Hippocampal formation (tissue), 2 donors: ENCODE data around the gene MAML3.

Source experiments
- DNase-seq, 2 donors: peaks; one replicate each; lab custom pipeline; 2025; lab: John Stamatoyannopoulos, UW

MAML3 gene

DNA sequence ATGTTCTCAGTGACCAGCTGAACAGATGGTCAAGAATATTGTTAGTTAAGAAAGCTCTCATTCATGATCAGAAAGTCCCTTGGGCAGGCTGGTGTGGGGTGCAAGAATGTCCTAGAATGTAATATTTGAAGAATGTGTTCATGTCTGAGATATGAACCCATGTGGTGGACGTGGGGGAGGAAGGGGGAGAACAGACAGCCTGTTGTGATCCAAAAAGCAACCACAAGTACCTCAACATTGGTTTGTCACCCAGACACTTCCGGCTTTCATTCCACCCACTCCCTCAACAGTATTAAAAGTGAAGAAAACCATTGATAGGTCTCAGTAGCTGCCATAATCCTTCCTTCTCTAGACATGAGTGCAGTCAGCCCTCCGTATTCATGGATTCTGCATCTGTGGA is 82.2 kb downstream of the MAML3 start:
- no peak for DNase-seq

DNA sequence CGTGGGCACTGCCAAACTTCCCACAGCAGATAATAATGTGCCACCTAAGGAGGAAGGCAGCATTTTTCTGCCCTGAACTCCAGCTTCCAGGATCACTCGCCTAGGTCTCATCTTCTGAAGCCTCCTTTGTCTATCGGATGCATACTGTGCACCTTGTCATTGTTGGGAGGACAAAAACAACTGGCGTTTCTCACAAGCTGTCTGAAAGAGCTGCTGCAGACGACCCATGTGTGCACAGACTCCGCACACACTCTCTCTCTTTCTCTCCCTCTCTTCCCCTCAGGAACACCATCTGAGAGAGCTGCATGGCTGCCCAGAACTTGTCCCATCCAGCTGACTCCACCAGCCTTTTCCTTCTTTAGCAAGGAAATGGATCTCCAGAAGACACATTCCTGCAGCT is 83.0 kb downstream of the MAML3 start:
- DNase-seq, result no peak

DNA sequence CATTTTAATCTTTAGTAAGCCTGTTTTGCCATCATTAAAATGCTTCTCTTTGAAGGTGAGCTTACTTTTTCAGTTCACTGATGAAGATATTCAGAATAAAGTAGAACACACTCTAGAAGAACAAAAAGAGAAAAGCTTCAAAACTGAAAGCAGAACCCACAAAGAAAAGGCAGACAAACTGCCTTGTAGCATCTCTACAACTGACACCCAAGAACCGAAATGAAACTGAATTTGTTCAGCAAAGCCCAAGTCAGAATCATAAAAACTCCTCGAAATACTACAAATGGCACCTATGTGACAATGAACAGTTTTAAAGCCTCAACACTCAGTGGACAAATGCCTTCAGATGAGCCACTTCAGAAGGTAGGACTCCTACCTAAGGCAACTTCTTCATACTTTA is 83.6 kb downstream of the MAML3 start:
- DNase-seq, result no peak

DNA sequence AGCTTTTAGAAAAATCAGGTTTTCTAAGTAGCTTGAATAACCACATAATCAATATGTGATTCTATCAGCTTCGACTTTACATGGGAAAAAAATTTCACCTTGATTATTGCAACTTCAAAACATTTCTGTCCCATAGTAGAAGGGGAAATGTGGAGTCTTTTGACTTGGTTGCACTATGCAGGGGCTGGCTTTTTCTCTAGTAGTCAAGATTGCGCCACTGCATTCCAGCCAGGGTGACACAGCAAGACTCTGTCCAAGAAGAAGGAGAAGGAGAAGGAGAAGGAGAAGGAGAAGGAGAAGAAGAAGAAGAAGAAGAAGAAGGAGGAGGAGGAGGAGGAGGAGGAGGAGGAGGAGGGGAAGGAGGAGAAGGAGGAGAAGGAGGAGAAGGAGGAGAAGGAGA is 84.9 kb downstream of the MAML3 start:
- no peak for DNase-seq

DNA sequence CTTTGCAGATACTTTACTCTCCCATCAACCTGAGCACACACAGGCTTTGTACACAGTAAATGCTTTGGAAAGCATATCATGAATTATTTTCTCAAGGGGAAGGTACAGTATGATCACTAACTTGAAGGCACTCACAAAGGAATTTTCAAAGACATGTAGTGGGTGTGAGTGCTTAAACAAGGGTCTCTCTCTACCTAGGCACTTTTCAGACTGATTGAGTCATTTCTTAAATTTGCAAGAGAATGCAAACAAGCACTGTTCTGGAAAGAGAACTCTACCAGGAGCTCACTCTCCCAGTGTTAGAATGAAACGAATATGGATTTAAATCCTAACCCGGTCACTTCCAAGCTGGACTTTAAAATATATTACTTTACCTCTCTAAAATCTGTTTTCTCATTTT is 85.7 kb downstream of the MAML3 start:
- no peak for DNase-seq

DNA sequence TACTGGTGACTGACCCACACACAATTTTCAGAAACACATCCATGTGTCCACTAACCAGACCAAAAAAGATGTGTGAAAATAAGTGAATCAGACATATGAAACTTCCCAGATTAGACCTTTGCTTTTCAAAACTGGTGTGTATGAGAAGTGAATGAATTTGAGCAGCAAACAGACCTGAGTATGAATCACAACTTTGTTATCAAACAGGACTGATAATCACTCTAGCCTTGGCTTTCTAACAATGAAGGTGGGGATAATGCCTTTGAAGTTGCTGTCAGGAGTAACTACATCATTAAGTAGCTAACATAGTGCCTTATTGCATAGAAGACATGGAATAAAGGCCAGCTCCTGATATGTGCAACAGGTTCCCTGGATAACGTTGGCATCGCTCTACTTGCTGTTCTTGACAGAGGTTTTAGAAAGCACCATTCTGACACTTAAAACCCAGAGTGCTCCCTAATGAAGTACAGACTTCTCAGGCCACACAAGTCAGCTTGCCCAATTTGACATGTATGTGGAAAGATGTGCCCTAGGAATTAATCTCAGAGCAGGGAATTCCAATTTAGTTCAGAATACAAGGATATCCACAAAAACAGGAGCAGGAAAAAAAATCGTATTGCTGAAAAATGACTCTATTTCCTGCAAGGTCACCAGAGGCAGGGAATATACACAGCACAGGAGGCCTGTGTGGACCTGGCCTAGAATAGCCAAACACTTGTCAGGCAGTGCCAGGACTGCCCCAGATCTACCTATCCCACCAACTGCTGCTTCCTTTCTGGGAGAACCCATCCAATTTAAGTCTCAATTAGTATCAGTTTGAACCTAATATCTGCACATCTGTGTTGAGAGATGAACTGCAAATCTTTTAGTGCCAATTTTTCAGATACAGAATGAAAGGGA is 87.7 kb downstream of the MAML3 start:
- no peak for DNase-seq

DNA sequence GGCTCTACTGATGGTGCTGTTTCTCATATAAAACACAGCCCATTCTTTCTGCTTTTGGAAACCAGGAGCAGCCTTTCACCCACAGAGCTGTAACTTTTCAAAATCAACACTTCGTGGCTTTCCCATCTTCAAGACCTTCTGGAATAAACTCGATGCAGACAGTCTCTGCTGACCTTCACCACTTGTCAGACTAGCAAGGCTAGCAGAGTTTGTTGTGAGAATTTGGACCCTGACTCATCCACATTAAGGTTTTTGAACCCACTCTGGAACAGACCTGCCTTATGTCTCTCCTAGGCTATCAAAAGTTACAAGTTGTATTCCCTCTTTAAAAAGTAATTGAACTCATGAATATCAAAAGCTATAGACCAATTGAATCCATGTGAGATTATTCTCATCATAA is 88.6 kb downstream of the MAML3 start:
- DNase-seq, result no peak

DNA sequence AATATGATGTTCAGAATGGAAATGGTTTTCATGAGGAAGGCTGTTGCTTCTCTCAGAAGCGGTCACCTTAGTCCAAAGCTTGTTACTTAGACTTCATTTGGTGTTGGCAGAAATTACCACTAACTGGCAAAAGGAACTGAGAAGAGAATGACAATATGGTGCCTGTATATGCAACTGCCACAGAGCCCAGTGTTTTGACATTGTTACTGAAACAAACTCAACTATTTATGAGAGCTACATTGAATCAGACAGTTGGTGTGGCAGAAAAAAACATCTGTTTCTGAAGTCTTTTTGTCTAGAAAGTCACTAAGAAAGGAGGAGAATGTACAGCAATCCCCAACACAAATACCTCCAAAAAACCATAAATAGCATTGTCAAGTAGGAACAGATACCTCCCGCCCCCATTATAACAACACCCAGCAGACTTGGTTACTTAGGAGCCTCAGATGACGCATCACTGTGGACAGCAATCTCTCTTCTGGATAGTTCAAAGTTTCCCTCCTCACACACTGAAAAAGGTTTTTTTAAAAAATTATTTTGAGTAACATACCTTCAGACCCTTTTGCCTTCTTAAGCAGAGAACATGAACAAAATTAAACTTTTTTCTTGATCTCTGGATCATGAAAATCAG is 92.2 kb downstream of the MAML3 start:
- no peak for DNase-seq

DNA sequence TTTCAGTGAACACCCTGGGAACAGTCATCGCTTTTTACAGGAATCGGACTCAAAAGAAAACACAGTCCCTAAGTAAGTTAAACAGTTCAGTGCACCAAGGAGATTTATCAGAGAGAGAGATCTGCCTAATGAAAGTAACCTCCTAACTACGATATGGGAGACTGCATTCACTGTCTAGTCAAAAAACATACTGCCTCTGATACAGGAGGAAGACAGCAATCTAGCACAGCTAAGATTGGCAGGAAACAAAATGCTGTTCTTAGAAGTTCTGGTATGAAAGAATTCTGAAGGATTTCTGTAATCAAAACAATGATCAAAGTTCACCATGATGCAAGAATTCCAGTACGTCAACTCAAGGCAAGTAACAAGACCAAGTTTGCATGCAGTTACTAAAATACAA is 92.8 kb downstream of the MAML3 start:
- DNase-seq, result no peak

DNA sequence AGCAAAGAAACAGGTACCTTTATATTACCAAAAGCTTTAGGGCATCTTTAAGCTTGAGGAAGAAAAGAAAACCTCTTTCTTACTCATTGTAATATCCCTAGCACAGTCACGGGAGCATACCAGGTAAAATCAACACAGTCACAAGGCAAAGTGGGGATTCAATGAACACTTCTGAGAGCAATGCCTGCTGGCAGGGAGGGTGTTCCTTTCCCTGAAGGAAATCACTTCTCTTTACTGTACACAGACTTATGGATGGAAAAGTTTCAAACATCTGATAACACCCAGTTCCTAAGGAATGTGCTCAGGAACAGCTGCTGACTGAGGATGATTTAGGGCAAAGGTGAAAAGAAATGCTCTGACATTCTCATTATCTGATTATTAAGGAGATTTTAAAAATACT is 94.8 kb downstream of the MAML3 start:
- DNase-seq, result no peak

DNA sequence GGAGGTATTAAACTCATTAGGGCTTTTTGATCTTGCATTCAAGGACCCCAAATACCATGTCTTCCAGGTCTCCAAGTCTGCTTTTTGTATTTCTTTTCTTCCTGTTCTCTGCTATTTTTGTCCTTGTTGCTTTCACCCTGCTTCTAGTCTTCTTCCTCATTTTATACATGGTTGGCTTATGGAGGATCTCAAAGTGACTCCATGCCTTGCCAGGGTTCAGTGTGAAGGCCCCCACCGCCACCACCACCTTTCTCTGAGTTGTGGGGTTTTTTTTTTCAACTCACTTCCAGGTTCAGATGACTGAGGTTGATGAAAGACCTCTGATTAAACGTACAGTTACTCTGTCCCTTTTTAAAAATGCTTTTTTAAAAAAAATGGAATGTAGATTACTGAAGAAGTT is 96.3 kb downstream of the MAML3 start:
- DNase-seq, result no peak

DNA sequence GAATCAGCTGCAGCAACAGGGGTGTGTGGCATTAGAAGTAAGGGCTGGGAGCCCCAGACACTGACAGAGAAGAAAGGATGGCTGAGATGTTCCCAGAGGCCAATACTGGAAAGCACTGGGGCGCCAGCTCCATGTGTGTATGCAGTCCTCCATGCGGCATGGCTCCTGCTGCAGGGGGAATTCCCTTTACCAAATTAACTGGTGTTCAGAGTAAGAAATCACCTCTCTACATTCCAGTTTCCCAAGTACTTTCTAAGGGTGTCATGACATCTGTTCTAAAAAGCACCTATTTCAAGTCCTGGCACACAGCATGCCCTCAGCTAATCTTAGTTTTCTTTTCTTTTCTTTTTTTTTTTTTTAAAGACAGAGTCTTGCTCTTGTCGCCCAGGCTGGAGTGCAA is 98.0 kb downstream of the MAML3 start:
- DNase-seq, result no peak

DNA sequence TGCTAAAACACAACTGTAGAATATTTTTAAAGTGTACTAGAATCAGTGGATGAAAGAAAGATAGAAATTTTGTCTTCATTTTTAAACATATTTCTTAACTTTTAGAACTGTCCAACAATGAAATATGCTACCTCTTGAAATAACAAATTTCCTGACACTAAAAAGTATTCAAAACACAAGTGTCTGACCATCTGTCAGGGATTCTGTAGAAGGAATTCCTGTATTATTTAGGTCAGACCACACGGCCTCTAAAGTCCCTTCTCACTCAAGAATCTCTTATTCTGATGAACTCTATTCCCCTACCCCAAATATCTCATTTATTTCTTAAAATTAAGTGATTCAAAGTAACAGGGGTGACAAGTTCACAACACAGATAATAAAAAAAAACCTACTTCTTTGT is 99.1 kb downstream of the MAML3 start:
- no peak for DNase-seq

DNA sequence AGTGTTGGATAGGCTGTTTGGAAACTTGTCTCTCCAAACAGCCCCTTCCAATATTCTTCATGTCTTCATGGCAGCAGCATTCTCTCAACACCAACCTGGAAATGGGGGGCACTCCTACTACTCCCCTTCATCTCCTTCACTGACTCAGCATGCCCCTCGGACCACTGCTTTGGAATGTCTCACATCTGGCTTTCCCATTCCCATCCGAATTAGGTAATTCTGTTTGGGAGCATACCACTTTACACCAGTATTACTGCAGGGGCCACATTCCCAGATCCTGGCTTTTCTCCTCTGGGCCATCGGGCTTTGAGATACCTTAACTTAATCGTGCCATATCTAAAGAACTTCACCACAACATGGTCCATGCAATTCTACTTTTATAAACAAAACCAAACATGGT is 100.8 kb downstream of the MAML3 start:
- DNase-seq, result no peak

DNA sequence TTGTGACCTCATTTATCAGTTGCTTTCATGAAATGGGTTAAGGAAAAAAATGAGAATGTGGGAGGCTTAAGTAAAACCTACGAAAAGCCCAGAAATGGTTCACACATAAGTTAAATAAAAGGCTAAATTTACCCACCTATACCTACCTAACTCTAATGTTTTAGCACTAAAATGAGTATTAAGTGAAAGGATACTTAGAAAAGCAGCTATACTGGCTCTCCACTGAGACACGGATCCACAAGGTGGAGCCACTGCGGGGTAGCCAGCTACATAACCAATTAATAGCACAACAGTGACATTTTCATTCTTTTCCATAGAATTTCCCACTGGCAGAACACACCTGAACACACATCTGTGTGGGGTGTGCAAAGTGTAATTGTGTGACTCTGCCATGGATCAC is 101.9 kb downstream of the MAML3 start:
- no peak for DNase-seq

DNA sequence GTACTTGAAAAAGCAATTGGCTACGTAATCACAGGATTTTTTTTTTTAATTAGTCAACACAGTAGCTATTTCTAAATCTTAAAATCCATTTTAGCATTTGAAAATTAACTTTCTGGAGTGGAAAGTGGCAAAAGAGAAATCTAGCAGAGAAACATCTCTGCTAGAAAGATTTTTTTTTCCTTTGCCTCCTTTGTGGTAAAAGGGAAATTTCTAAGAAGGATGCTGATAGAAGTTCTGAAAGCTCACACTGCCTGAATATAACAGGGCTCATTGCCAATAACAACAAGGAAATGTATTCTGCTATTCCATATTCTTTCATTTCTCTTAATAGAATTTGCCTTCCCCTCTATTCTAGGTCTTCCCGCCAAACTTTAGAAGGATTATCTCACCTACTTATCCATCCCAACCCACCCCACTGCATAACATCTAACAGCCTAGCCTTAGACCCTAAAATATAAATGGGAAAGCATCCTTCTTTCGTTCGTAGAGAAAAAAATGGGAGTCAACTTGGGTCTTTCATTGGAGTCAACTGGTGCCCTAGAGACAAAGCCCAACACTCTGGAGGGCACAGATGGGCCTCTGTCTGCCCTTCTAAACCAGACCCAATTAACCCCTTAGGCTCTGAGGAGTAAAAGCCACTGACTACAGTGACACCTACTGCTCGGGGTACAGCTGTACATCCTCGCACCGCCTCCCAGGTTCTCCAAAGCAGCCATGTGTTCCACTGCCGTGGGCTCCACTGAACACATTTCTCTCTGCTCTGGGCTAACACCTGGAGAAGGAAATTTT is 103.9 kb downstream of the MAML3 start:
- no peak for DNase-seq

DNA sequence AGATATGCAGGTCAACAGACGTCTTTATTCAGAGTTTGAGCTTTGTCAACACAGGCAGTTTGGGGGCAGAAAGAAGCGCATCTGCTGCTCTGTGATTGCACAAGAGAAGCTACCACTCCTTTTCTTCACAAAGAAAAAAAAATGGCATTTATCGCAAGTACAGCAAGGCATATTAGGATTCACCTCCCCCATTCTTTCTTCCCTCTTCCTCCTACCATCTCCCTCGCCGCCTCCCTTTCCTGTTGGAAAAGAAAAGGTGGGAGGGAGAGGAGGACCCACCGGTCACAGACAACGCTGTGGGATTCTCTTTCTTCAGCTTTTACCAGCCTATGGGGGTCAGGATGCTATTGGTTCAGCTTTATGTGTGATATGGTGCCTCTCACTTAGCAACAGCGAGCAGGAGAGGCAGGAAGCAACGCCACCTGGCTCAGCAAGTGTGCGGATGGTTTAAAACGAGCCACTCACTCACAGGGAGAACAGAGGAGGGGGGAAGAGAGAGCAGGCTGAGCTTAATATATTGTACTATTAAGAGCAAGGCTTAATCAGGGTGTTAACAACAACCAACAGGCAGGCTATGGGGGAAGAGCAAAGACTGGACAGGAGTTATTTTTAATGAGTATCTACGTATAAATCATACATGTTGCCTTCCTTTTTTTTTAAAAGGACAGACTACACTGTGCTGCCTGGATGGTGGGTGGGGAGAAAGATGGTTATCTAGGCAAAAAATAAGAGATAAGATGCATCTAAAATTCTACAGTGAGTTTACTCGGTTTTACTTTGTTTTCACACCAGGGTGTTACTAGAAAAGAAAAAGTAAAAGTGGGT is 104.7 kb downstream of the MAML3 start:
- DNase-seq, result peak; percentile 31 to 64

DNA sequence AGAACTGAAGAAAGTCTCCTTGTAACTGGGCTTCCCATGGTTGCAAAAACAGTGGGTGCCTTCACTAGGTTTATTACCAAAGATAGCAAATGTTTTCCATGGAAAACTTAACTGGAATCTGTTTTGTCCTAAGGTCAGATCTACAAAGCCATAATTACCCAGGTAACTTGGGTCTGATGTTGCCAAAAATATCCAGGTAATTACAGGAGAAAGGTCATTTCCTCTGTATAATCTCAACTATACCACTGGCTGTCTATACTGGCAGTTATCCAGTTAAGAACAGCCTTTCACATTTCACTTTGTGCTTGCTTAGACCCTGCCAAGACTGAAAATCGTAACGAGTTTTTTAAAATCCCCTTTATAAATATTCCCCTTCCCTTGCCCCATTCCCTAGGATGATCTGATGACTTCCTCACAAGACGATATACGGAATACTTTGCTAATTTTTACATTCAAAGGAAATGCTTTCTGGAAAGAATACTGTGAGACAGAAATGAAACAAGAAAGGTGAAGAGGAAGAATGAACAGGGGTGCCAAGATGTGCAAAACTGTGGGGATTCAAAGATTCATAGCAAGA is 105.5 kb downstream of the MAML3 start:
- DNase-seq, result no peak

DNA sequence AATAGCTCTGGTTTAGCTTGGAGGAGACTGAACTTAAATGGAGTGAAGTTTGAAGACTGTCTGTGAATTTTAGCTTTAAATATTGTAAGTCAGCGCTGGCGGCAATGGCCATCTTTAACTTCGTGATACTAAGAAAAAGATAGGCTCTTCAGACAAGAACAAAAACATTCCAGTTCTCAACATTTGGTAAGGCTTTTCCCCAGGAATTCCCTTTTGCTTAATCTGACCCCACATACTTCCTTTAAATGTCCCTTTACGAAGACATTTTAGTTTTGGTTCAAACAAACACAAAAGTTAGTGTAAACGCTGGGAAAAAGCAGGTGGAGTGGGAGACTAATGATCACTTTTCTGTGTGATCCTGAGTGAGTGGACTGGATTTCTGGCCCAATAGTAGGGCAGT is 106.2 kb downstream of the MAML3 start:
- DNase-seq, result no peak

DNA sequence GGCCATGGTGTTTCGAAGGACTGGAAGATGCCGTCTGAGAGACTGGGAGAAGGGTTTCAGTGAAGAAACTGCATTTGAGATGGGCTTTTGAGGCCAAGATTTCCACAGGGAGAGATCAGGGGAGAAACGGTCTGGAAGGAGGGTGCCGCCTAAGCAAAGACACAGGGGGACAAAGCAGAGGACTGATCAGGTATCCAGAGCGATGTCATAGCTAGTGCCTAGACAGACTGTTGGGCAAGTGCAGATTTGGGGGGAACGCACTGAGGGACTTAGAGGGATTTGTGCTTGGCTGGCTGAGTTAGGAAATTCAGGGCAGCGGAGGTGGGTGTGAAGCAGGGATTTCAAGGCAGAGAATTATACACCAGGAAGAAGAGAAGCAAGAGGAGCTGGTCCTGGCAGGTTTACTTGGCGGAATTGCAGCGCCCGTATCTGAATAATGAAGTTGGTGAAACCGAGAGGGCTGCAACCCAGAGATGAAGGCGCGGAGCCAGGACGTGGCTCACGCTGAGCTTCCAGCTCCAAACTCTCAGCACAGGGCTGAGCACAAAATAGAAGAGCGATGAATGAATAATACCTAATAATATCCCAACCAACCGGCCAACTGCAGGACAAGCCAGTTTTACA is 106.9 kb downstream of the MAML3 start:
- DNase-seq, result no peak

DNA sequence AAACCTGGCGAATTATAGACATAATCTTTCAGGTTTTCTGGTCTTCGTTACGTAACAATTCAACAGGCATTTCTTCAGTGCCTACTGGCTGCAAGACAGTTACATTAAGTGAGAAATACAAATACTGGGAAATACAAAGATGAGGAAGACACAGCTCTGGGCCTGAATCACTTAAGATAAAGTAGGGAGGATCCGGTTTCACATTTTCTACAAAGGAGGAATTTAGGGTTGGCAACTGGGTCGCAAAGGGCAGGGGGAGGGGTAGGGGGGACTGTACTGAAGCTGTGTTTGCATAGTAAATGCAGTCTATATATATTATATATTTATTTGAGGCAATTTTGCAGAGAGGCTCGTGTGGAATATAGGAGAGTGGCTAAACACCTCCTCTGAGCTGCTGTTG is 107.4 kb downstream of the MAML3 start:
- no peak for DNase-seq
